B cell (primary cell): ENCODE data around the gene HTRA1.

Source experiments
- EZH2 ChIP-seq: IDR thresholded peaks from 2 replicates; pipeline ENCODE4 v1.6.1; 2012; ENCODE audit warnings: borderline replicate concordance, low read depth, mild to moderate bottlenecking, moderate library complexity, low read length; ENCODE audit not compliant: insufficient read depth, poor library complexity, severe bottlenecking
- TF ChIP-seq, protein P1 (sequence below): fragments of 200-600 bp; IDR thresholded peaks from one replicate; pipeline ENCODE4 v1.8.0; 2022; ENCODE audit warnings: antibody characterized with exemption, mild to moderate bottlenecking

DNA sequence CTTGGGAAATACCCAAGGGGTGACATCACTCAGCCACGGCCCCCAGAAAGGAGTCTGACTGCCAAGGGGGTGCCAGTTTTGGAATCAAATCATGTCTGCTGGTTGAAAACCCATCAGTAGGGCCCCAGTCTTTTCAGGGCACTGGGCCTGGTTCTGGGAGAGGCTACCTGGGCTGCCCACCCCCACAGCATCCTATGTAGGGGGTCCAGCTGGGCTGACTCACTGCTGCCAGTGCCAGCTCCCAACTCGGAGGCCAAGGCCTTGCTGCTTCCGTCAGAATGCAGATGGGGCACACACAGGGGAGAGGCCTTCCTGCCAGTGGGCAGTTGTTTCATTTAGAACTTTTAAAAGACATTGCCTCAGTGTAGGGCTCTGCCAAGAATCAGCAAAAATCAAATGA, 59.7 kb downstream of the HTRA1 start:
- TF ChIP-seq, protein P1, sequence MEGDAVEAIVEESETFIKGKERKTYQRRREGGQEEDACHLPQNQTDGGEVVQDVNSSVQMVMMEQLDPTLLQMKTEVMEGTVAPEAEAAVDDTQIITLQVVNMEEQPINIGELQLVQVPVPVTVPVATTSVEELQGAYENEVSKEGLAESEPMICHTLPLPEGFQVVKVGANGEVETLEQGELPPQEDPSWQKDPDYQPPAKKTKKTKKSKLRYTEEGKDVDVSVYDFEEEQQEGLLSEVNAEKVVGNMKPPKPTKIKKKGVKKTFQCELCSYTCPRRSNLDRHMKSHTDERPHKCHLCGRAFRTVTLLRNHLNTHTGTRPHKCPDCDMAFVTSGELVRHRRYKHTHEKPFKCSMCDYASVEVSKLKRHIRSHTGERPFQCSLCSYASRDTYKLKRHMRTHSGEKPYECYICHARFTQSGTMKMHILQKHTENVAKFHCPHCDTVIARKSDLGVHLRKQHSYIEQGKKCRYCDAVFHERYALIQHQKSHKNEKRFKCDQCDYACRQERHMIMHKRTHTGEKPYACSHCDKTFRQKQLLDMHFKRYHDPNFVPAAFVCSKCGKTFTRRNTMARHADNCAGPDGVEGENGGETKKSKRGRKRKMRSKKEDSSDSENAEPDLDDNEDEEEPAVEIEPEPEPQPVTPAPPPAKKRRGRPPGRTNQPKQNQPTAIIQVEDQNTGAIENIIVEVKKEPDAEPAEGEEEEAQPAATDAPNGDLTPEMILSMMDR: no peak
- TF ChIP-seq EZH2: no peak
